K562 (cell line): ENCODE measurements around the gene CAMKV. TPM values are rescaled to one million over a fixed set of nuclear protein-coding genes. Genes with fewer than 3 reads are reported as not detected.

Source experiments
- ATAC-seq: fragments of 200-7000 bp; cut with Tn5 transposase; 3 replicates; pipeline ENCODE4 v1.9.1; 2020; ENCODE audit warnings: moderate library complexity
- BruUV-seq: library from RNA; stranded (reverse); fragments of 400-500 nt; replicated peaks from 2 replicates; lab custom pipeline; 2021; lab: Mats Ljungman, UMichigan
- CTCF ChIA-PET: fragments of 300-600 bp; formaldehyde crosslinking; extraction: SDS; loops from one replicate; lab custom pipeline; 2021; ENCODE audit warnings: low intra/inter-chr PET ratio; lab: Yijun Ruan, JAX
- POLR2A ChIA-PET: fragments of 300-600, 350-650 bp; sonication (Branson Sonifier 250); formaldehyde crosslinking; extraction: SDS; loops from one replicate; lab custom pipeline; 2021; ENCODE audit warnings: antibody characterized with exemption, inconsistent platforms; lab: Yijun Ruan, JAX
- DNase-seq, 4 experiments: peaks; one replicate each; pipeline versions ENCODE4 v3.0.0 to v3.0.0-alpha.2; 2011 to 2018; ENCODE audit warnings: low spot score in 3 of 4, mixed read lengths in 3 of 4; ENCODE audit errors: extremely low read depth in 1 of 4
- FAIRE-seq: peaks from 2 replicates; lab custom pipeline; 2011; peaks lifted over from hg19 to GRCh38; lab: Jason Lieb, UNC
- H2AFZ ChIP-seq: 2 replicates; pipeline ENCODE4 v1.6.0; 2011; ENCODE audit warnings: low read depth, low read length, control low read depth, inconsistent platforms
- H3K27ac ChIP-seq: fragments of 200-600 bp; 3 replicates; pipeline ENCODE4 v1.8.0; 2011; ENCODE audit warnings: low read depth, mild to moderate bottlenecking, control low read depth, inconsistent platforms, low read length, moderate library complexity, mixed read lengths; ENCODE audit errors: extremely low read depth
- H3K27me3 ChIP-seq, 2 experiments: fragments of 300-600 bp in 1 of 2; 2 replicates in 1 of 2; 3 replicates in 1 of 2; pipeline versions ENCODE4 v1.6.0 to v1.8.0; 2011; ENCODE audit warnings: inconsistent platforms in 2 of 2, low read length in 2 of 2, mild to moderate bottlenecking in 1 of 2, mixed read lengths in 1 of 2, moderate library complexity in 1 of 2; ENCODE audit not compliant: control insufficient read depth in 2 of 2, insufficient read depth in 2 of 2
- H3K36me3 ChIP-seq: fragments of 300-600 bp; 3 replicates; pipeline ENCODE4 v1.8.0; 2011; ENCODE audit warnings: mild to moderate bottlenecking, low read length, inconsistent platforms; ENCODE audit not compliant: control insufficient read depth, insufficient read depth
- H3K4me1 ChIP-seq, 2 experiments: fragments of 200-600 bp in 1 of 2; replicated peaks in 1 of 2; 2 replicates in 1 of 2; 3 replicates in 1 of 2; pipeline versions ENCODE4 v1.5.1 to v1.8.0; 2011; ENCODE audit warnings: inconsistent platforms in 2 of 2, low read length in 2 of 2, mild to moderate bottlenecking in 1 of 2, mixed read lengths in 1 of 2, moderate library complexity in 1 of 2; ENCODE audit not compliant: control insufficient read depth in 2 of 2, insufficient read depth in 2 of 2
- H3K4me2 ChIP-seq: 2 replicates; pipeline ENCODE4 v1.6.1; 2011; ENCODE audit warnings: low read length, control low read depth, inconsistent platforms, mixed read lengths; ENCODE audit not compliant: insufficient read depth
- H3K4me3 ChIP-seq: fragments of 200-600 bp; sonication (generic), shearing (Covaris generic); 2 replicates; pipeline ENCODE4 v1.5.1; 2016; ENCODE audit warnings: control low read depth, inconsistent platforms
- H3K79me2 ChIP-seq: fragments of 200-600 bp; 3 replicates; pipeline ENCODE4 v1.8.0; 2011; ENCODE audit warnings: low read length, inconsistent platforms; ENCODE audit not compliant: control insufficient read depth, insufficient read depth
- H3K9ac ChIP-seq, 2 experiments: 2 replicates each; pipeline versions ENCODE4 v1.6.0 to v1.6.1; 2011; ENCODE audit warnings: low read depth in 2 of 2, low read length in 2 of 2, control low read depth in 1 of 2, inconsistent platforms in 1 of 2, mild to moderate bottlenecking in 1 of 2, mixed read lengths in 1 of 2; ENCODE audit not compliant: insufficient read depth in 1 of 2
- H3K9me1 ChIP-seq: one replicate; pipeline ENCODE4 v1.6.0; 2011; ENCODE audit warnings: inconsistent platforms, mild to moderate bottlenecking, low read length, moderate library complexity; ENCODE audit not compliant: control insufficient read depth, insufficient read depth
- H3K9me3 ChIP-seq: replicated peaks from 2 replicates; pipeline ENCODE4 v1.5.1; 2011; ENCODE audit warnings: low read depth, low read length, inconsistent platforms; ENCODE audit not compliant: control insufficient read depth, insufficient read depth
- H4K20me1 ChIP-seq: replicated peaks from 2 replicates; pipeline ENCODE4 v1.6.1; 2011; ENCODE audit warnings: low read length, inconsistent platforms, mixed read lengths; ENCODE audit not compliant: control insufficient read depth, insufficient read depth
- CBFA2T3 ChIP-seq: fragments of 450-650 bp; IDR thresholded peaks from 2 replicates; pipeline ENCODE4 v1.6.1; 2017
- EZH2 ChIP-seq: IDR thresholded peaks from 2 replicates; pipeline ENCODE4 v1.6.1; 2012; ENCODE audit warnings: low read depth, mild to moderate bottlenecking, inconsistent platforms, low read length, borderline replicate concordance
- L3MBTL2 ChIP-seq: fragments of 450-650 bp; IDR thresholded peaks from 2 replicates; pipeline ENCODE4 v1.6.1; 2016; ENCODE audit warnings: mild to moderate bottlenecking, moderate library complexity
- MBD2 ChIP-seq: sonication (generic); IDR thresholded peaks from 2 replicates; pipeline ENCODE4 v1.6.1; 2016; ENCODE audit warnings: low read depth, borderline replicate concordance
- NR2C2 ChIP-seq, 2 experiments: fragments of 200-800 bp in 1 of 2; sonication (Bioruptor generic) in 1 of 2; sonication (generic) in 1 of 2; formaldehyde crosslinking in 1 of 2; IDR thresholded peaks; 2 replicates each; pipeline versions ENCODE4 v1.6.1 to v1.8.0; 2016 to 2022; ENCODE audit warnings: mild to moderate bottlenecking in 1 of 2, missing compliant biosample characterization in 1 of 2, missing genetic modification characterization in 1 of 2, missing genetic modification reagents in 1 of 2
- RBFOX2 ChIP-seq: fragments of 200-400 bp; formaldehyde crosslinking; IDR thresholded peaks from 2 replicates; pipeline ENCODE4 v1.6.1; 2017; ENCODE audit warnings: low read depth, mild to moderate bottlenecking, low read length, moderate library complexity
- SREBF2 ChIP-seq: sonication (generic); formaldehyde crosslinking; IDR thresholded peaks from 2 replicates; pipeline ENCODE4 v1.4.0; 2020; ENCODE audit warnings: mild to moderate bottlenecking, missing genetic modification reagents
- TSHZ1 ChIP-seq: fragments of 250-450 bp; sonication (Bioruptor Pico); IDR thresholded peaks from 2 replicates; pipeline ENCODE4 v1.4.0; 2020; ENCODE audit warnings: mild to moderate bottlenecking, moderate library complexity
- ZEB2 ChIP-seq: fragments of 450-650 bp; IDR thresholded peaks from 2 replicates; pipeline ENCODE4 v1.6.1; 2016
- ZNF318 ChIP-seq, 2 experiments: fragments of 450-650 bp; IDR thresholded peaks; 2 replicates each; pipeline ENCODE4 v1.6.1; 2016; ENCODE audit warnings: mild to moderate bottlenecking in 2 of 2, borderline replicate concordance in 1 of 2, low read depth in 1 of 2, moderate library complexity in 1 of 2
- ZNF695 ChIP-seq: fragments of 450-650 bp; formaldehyde crosslinking; IDR thresholded peaks from 2 replicates; pipeline ENCODE4 v1.4.0; 2020; ENCODE audit warnings: mild to moderate bottlenecking, moderate library complexity
- WGBS: fragments of 100-300 bp; shearing (Covaris generic); methylation state at CpG from one replicate; pipeline ENCODE4 v1.1.6; 2016; ENCODE audit warnings: low coverage, mixed read lengths; ENCODE audit not compliant: insufficient coverage; ENCODE audit errors: missing lambda C conversion rate; 5-methylcytosine and 5-hydroxymethylcytosine counted together
- in situ Hi-C: fragments of 300-500 bp; cut with MboI; formaldehyde crosslinking; loops from 4 replicates; pipeline ENCODE4 v1.15.0; 2018; ENCODE audit warnings: inconsistent platforms, mixed read lengths
- intact Hi-C: fragments of 100-400 bp; cut with micrococcal nuclease; formaldehyde crosslinking; loops from 2 replicates; pipeline ENCODE4 v1.14.2; 2022
- polyA plus RNA-seq, 8 experiments: library from polyadenylated mRNA; depleted of rRNA in 4 of 8; stranded (reverse) in 5 of 8; unstranded in 3 of 8; fragments of >200 nt; fragmentation: Nextera tagmentation in 2 of 8; fragmentation: Illumina TruSeq in 1 of 8; extraction: Ambion mirVana in 2 of 8; extraction: Trizol in 1 of 8; gene quantifications; 2 replicates each; pipeline versions ENCODE4 v1.2.1 to v1.2.3, GENCODE V29; 2011 to 2014; ENCODE audit warnings: inconsistent platforms in 1 of 8, missing spikeins in 1 of 8
- total RNA-seq, 7 experiments: library from RNA; depleted of rRNA in 6 of 7; stranded (reverse); fragments of >200 nt in 6 of 7; fragmentation: Illumina TruSeq in 2 of 7; extraction: Trizol in 2 of 7; gene quantifications; 2 replicates each; pipeline versions ENCODE4 v1.2.1 to v1.2.3, GENCODE V29; 2011 to 2021; ENCODE audit warnings: low replicate concordance in 1 of 7

Gene CAMKV
- total and polyA plus RNA-seq, 9 of the 15 experiments (the other 6 are each of a cell fraction or from before 2014, with no cell fraction given), result 0.08 to 2.7 (median 0.79) TPM

- Histone ChIP-seq H4K20me1 (no peaks in the 10 kb centered on the region), H2AFZ (no peak overlapping the region), H3K4me1 (peaks cover 22 to 34% of the 10 kb centered on the region in 2 experiments; a peak in 4 of 5 replicates), H3K9ac (no peak overlapping the region; a peak in 1 of 4 replicates), H3K36me3 (peaks cover 30% of the 10 kb centered on the region; the same call in 2 of the 3 replicates), H3K79me2 (no peaks in the 10 kb centered on the region; the same call in 2 of the 3 replicates), H3K27ac (no peak overlapping the region), H3K27me3 (no peaks in the 10 kb centered on the region), H3K9me3 (no peaks in the 10 kb centered on the region), H3K4me2 (no peak overlapping the region), H3K4me3 (no peak overlapping the region), H3K9me1 (peaks cover 2% of the 10 kb centered on the region)
- POLR2A ChIA-PET, result interaction anchor here (0.8 kb wide), 1 partner anchor 18 kb away, joined by 4 read pairs; the partner anchor contains the start of gene MON1A
- DNase-seq (no peak), ATAC-seq (no peak), FAIRE-seq (no peak)
- in situ Hi-C loops (no loop called here), intact Hi-C loops (no loop called here)
- no TSS peak for BruUV-seq
- WGBS, result 93% methylated on average over 10 of the region's 15 CpGs
- CTCF ChIA-PET, result no interaction called here
- TF ChIP-seq NR2C2 (CRISPR knock-in tag; IDR thresholded peaks at IDR 0.05), result no peak
- no peak for TF ChIP-seq NR2C2 (tag; IDR thresholded peaks at IDR 0.05)
- TF ChIP-seq TSHZ1 (CRISPR knock-in tag), result no peak
- no peak for TF ChIP-seq EZH2
- no peak for TF ChIP-seq ZNF318 (IDR thresholded peaks at IDR 0.05; ENCODE audit: borderline replicate concordance in 1 of 2, low read depth in 1 of 2)
- TF ChIP-seq L3MBTL2, result no peak
- TF ChIP-seq ZNF695 (CRISPR knock-in tag), result no peak
- TF ChIP-seq MBD2, result no peak
- no peak for TF ChIP-seq CBFA2T3
- TF ChIP-seq SREBF2 (CRISPR knock-in tag), result no peak
- no peak for TF ChIP-seq ZEB2
- TF ChIP-seq RBFOX2, result 0 out of 2 replicates have a peak, but pooled peaks have one; percentile 24
These were observed 41.9 kb upstream of the CAMKV start for GRCh38 chr3:49911611-49912010.
